ENCODE results near the gene RBM47. TPM values are rescaled to one million over a fixed set of nuclear protein-coding genes. Genes with fewer than 3 reads are reported as not detected.
A peak's percentile ranks its signal among the peaks of the same experiment; 100 is the strongest.

The RBM47 gene
- total RNA-seq, 1 experiment from 2014 or later: 70.3 TPM

GRCh38 chr4:40425799-40426574 is 203.7 kb downstream of the RBM47 start:
- no peak overlapping the region for H4K91ac ChIP-seq (ENCODE audit: insufficient read length, low read depth, low read length)
- peak overlapping the region in 1 of 3 experiments; percentile 19; a peak in 2 of 7 replicates for H3K27ac Mint-ChIP-seq
- H3K9me3 Mint-ChIP-seq: no peaks in the 10 kb centered on the region; a peak in 1 of 5 replicates

More at GRCh38 chr4:40425799-40426574, 203.7 kb downstream of the RBM47 start:
- Histone ChIP-seq H4K20me1 (ENCODE audit: control insufficient read depth, insufficient read depth, insufficient read length) (no peaks in the 10 kb centered on the region), H3K27me3 (ENCODE audit: insufficient read depth, low read length) (no peaks in the 10 kb centered on the region), H3K27ac (ENCODE audit: insufficient read length, low read depth, low read length) (no peak overlapping the region), H2BK20ac (ENCODE audit: low read depth, low read length, poor library complexity, severe bottlenecking) (no peak overlapping the region), H3K23ac (ENCODE audit: insufficient read length, low read depth, low read length) (no peak overlapping the region), H2BK12ac (ENCODE audit: insufficient read length, low read depth, low read length) (no peak overlapping the region), H3K9ac (ENCODE audit: extremely low read depth, insufficient read length, low read length) (no peak overlapping the region), H3K79me1 (ENCODE audit: insufficient read depth, low read depth, low read length, poor library complexity, severe bottlenecking) (no peaks in the 10 kb centered on the region), H3K4me1 (ENCODE audit: insufficient read depth, low read length) (no peaks in the 10 kb centered on the region), H3T11ph (ENCODE audit: low read length) (no peak overlapping the region), H2BK120ac (ENCODE audit: low read depth, low read length, poor library complexity, severe bottlenecking) (no peak overlapping the region), H2AFZ (ENCODE audit: low read length) (no peak overlapping the region), H4K8ac (replicated peaks; ENCODE audit: insufficient read length, low read depth, low read length) (no peak overlapping the region), H3K56ac (ENCODE audit: insufficient read length, low read depth, low read length) (no peak overlapping the region), H2AK5ac (ENCODE audit: insufficient read length, low read length) (no peak overlapping the region), H3K4ac (ENCODE audit: low read depth, low read length) (no peak overlapping the region), H3K9me3 (ENCODE audit: control insufficient read depth, low read depth, low read length) (no peaks in the 10 kb centered on the region), H4K5ac (ENCODE audit: insufficient read length, low read depth, low read length) (no peak overlapping the region), H2BK15ac (ENCODE audit: low read depth, low read length) (no peak overlapping the region), H3K14ac (ENCODE audit: insufficient read depth, low read length) (no peak overlapping the region; the same call in 1 of the 2 replicates), H2BK5ac (ENCODE audit: insufficient read length, low read length) (no peak overlapping the region), H3K4me2 (ENCODE audit: insufficient read depth, insufficient read length, low read length) (no peak overlapping the region), H3K18ac (ENCODE audit: insufficient read length, low read depth, low read length) (no peak overlapping the region), H3K23me2 (ENCODE audit: insufficient read length, low read depth, low read length, poor library complexity, severe bottlenecking) (no peaks in the 10 kb centered on the region), H3K79me2 (ENCODE audit: insufficient read depth, low read length) (no peaks in the 10 kb centered on the region)
- peaks cover 24 to 68% (median 41%) of the 10 kb centered on the region in 3 experiments; a peak in 6 of 7 replicates for H3K36me3 Mint-ChIP-seq (ENCODE audit: insufficient read depth in 1 of 3, low read depth in 3 of 3)
- H3K4me3 Mint-ChIP-seq: no peak overlapping the region
- no peak for TF ChIP-seq CTCF (conservative IDR thresholded peaks at IDR 0.05)
- no peak for DNase-seq
- no CpG with 5 or more reads among the region's 24 CpGs for WGBS (ENCODE audit: extremely low coverage, insufficient read length, low lambda C conversion rate)
- H3K4me1 Mint-ChIP-seq: peaks cover 0 to 3% of the 10 kb centered on the region in 2 experiments; a peak in 1 of 4 replicates
- no peaks in the 10 kb centered on the region for H3K27me3 Mint-ChIP-seq (ENCODE audit: low read depth)

All from H9 (cell line).